Neuronal stem cell (in vitro differentiated cells): ENCODE results near the gene P2RY8.

ENCODE experiments used
- DNase-seq: peaks from one replicate; pipeline ENCODE4 v3.0.0-alpha.2; 2013; ENCODE audit warnings: low spot score
- H2AFZ ChIP-seq: one replicate; pipeline ENCODE4 v1.6.1; 2013; ENCODE audit warnings: mild to moderate bottlenecking, low read length, inconsistent platforms
- H2AK5ac ChIP-seq: 2 replicates; pipeline ENCODE4 v1.6.1; 2013; ENCODE audit warnings: low read depth, mild to moderate bottlenecking, inconsistent platforms, low read length, moderate library complexity, mixed read lengths
- H2BK120ac ChIP-seq: 2 replicates; pipeline ENCODE4 v1.6.1; 2013; ENCODE audit warnings: low read depth, mild to moderate bottlenecking, inconsistent platforms, low read length, moderate library complexity, mixed read lengths
- H2BK12ac ChIP-seq: one replicate; pipeline ENCODE4 v1.6.1; 2013; ENCODE audit warnings: low read length, inconsistent platforms
- H2BK15ac ChIP-seq: 2 replicates; pipeline ENCODE4 v1.6.1; 2013; ENCODE audit warnings: mild to moderate bottlenecking, low read length, inconsistent platforms, mixed read lengths
- H2BK5ac ChIP-seq: one replicate; pipeline ENCODE4 v1.6.1; 2013; ENCODE audit warnings: inconsistent platforms, mild to moderate bottlenecking, low read length, moderate library complexity
- H3K14ac ChIP-seq: one replicate; pipeline ENCODE4 v1.6.1; 2013; ENCODE audit warnings: low read length, inconsistent platforms
- H3K18ac ChIP-seq: 2 replicates; pipeline ENCODE4 v1.6.1; 2013; ENCODE audit warnings: low read length, inconsistent platforms
- H3K23ac ChIP-seq: 2 replicates; pipeline ENCODE4 v1.6.1; 2013; ENCODE audit warnings: low read depth, mild to moderate bottlenecking, mixed read lengths, low read length, inconsistent platforms; ENCODE audit not compliant: poor library complexity
- H3K27ac ChIP-seq: replicated peaks from 3 replicates; pipeline ENCODE4 v1.5.1; 2013; ENCODE audit warnings: low read length, inconsistent platforms
- H3K27me3 ChIP-seq, 3 experiments: 2 replicates each; pipeline ENCODE4 v1.6.1; 2013; ENCODE audit warnings: low read length in 3 of 3, mild to moderate bottlenecking in 2 of 3, inconsistent platforms in 1 of 3, low read depth in 1 of 3, mixed read lengths in 1 of 3, moderate library complexity in 1 of 3; ENCODE audit not compliant: control insufficient read depth in 3 of 3, insufficient read depth in 3 of 3
- H3K36me3 ChIP-seq, 2 donors: replicated peaks in 1 of 2; 2 replicates each; pipeline ENCODE4 v1.6.1; 2013; ENCODE audit warnings: low read length in 2 of 2; ENCODE audit not compliant: control insufficient read depth in 2 of 2, insufficient read depth in 2 of 2
- H3K4ac ChIP-seq: 2 replicates; pipeline ENCODE4 v1.6.1; 2013; ENCODE audit warnings: inconsistent platforms, mild to moderate bottlenecking, low read length, moderate library complexity
- H3K4me1 ChIP-seq, 2 donors: 1 replicate in 1 of 2; 2 replicates in 1 of 2; pipeline ENCODE4 v1.6.1; 2013; ENCODE audit warnings: low read length in 2 of 2, low read depth in 1 of 2; ENCODE audit not compliant: control insufficient read depth in 2 of 2, insufficient read depth in 1 of 2
- H3K4me2 ChIP-seq: one replicate; pipeline ENCODE4 v1.6.1; 2013; ENCODE audit warnings: mild to moderate bottlenecking, low read length, inconsistent platforms; ENCODE audit not compliant: insufficient read depth, poor library complexity, severe bottlenecking
- H3K4me3 ChIP-seq, 2 donors: 2 replicates each; pipeline ENCODE4 v1.5.1; 2013; ENCODE audit warnings: low read length in 2 of 2, mild to moderate bottlenecking in 2 of 2, inconsistent platforms in 1 of 2, moderate library complexity in 1 of 2
- H3K79me1 ChIP-seq: one replicate; pipeline ENCODE4 v1.6.1; 2013; ENCODE audit warnings: low read depth, mild to moderate bottlenecking, inconsistent platforms, low read length, moderate library complexity
- H3K9ac ChIP-seq: one replicate; pipeline ENCODE4 v1.6.1; 2013; ENCODE audit warnings: mild to moderate bottlenecking, low read depth, low read length, inconsistent platforms; ENCODE audit not compliant: poor library complexity
- H3K9me3 ChIP-seq, 2 donors: replicated peaks in 1 of 2; 2 replicates each; pipeline versions ENCODE3 to v1.6.1; 2013; ENCODE audit warnings: low read length in 2 of 2, mild to moderate bottlenecking in 2 of 2, inconsistent platforms in 1 of 2, low read depth in 1 of 2, mixed read lengths in 1 of 2, moderate library complexity in 1 of 2; ENCODE audit not compliant: control insufficient read depth in 2 of 2, insufficient read depth in 1 of 2
- H4K8ac ChIP-seq: one replicate; pipeline ENCODE4 v1.6.1; 2013; ENCODE audit warnings: low read depth, mild to moderate bottlenecking, inconsistent platforms, low read length, moderate library complexity
- H4K91ac ChIP-seq: one replicate; pipeline ENCODE4 v1.6.1; 2013; ENCODE audit warnings: low read length, low read depth, mild to moderate bottlenecking, inconsistent platforms; ENCODE audit not compliant: poor library complexity
- WGBS, 2 donors: extraction: QIAGEN DNeasy Blood & Tissue Kit; methylation state at CpG; one replicate each; pipeline ENCODE4 v1.1.7; 2013; ENCODE audit warnings: missing lambda C conversion rate in 2 of 2, mixed read lengths in 1 of 2; ENCODE audit not compliant: insufficient read length in 2 of 2, insufficient replicate concordance in 1 of 2; ENCODE audit errors: extremely low coverage in 2 of 2; 5-methylcytosine and 5-hydroxymethylcytosine counted together

Gene P2RY8

DNA sequence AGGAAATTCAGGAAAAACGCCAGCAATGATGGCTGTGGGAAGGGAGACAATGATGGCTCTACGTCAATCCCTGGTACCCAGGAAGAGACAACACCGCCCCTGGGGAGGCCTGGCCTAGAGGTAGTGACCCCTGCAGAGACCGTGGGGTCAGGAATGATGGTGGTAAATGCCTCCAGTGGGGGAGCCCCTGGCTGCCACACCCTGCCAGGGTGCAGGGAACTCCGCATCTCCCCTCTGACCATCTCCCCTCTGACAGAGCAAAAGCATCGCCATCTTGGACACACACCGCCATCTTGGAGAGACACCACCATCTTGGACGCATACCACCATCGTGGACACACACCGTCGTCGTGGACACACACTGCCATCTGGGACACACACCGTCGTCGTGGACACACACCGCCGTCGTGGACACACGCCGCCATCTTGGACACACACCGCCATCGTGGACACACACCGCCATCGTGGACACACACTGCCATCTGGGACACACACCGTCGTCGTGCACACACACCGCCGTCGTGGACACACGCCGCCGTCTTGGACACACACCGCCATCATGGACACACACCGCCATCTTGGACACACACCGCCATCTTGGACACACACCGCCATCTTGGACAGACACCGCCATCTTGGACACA lies 94.1 kb downstream of the P2RY8 start:
- Histone ChIP-seq H2BK5ac (no peak overlapping the region), H2AK5ac (no peak overlapping the region), H4K91ac (no peak overlapping the region), H3K4me2 (no peak overlapping the region), H2BK12ac (no peak overlapping the region), H3K23ac (peak overlapping the region; percentile 20), H3K27ac (no peak overlapping the region), H3K27me3 (no peaks in the 10 kb centered on the region), H3K9me3 (peaks cover 14 to 38% of the 10 kb centered on the region in 2 donors), H2BK15ac (no peak overlapping the region), H3K4me1 (no peaks in the 10 kb centered on the region), H2BK120ac (no peak overlapping the region), H3K9ac (peak overlapping the region; percentile 70), H3K18ac (no peak overlapping the region), H4K8ac (no peak overlapping the region), H3K4ac (no peak overlapping the region), H3K36me3 (peaks cover 27 to 35% of the 10 kb centered on the region in 2 donors), H3K14ac (peak overlapping the region; percentile 38), H3K79me1 (peaks cover 22% of the 10 kb centered on the region), H2AFZ (no peak overlapping the region), H3K4me3 (no peak overlapping the region)
- DNase-seq: no peak
- no CpG with 5 or more reads among the region's 38 CpGs for WGBS, 2 donors

- Histone ChIP-seq H2BK5ac (no peak overlapping the region), H2BK120ac (no peak overlapping the region), H2AFZ (no peak overlapping the region), H4K91ac (no peak overlapping the region), H3K23ac (no peak overlapping the region), H3K27me3 (no peaks in the 10 kb centered on the region), H3K4me2 (no peak overlapping the region), H3K9me3 (peaks cover 12 to 32% of the 10 kb centered on the region in 2 donors), H2BK15ac (no peak overlapping the region), H3K36me3 (peaks cover 22 to 41% of the 10 kb centered on the region in 2 donors), H4K8ac (no peak overlapping the region), H3K14ac (no peak overlapping the region), H3K18ac (no peak overlapping the region), H3K9ac (no peak overlapping the region), H3K27ac (no peak overlapping the region), H3K79me1 (peaks cover 19% of the 10 kb centered on the region), H3K4me1 (no peaks in the 10 kb centered on the region), H3K4me3 (no peak overlapping the region), H3K4ac (no peak overlapping the region), H2AK5ac (no peak overlapping the region), H2BK12ac (no peak overlapping the region)
- no CpG with 5 or more reads among the region's 18 CpGs for WGBS, 2 donors
- no peak for DNase-seq
These were observed 94.8 kb downstream of the P2RY8 start for GRCh38 chrX:1442016-1442665.

- H3K9ac ChIP-seq: no peak overlapping the region
- no peak overlapping the region for H2BK15ac ChIP-seq
- H3K18ac ChIP-seq: no peak overlapping the region
- H2BK5ac ChIP-seq: no peak overlapping the region
- H2BK120ac ChIP-seq: no peak overlapping the region
- H2AK5ac ChIP-seq: no peak overlapping the region
- H3K27me3 ChIP-seq: no peaks in the 10 kb centered on the region
- H4K8ac ChIP-seq: no peak overlapping the region
- H3K4ac ChIP-seq: no peak overlapping the region
- WGBS, 2 donors: no CpG with 5 or more reads among the region's 6 CpGs
- no peak overlapping the region for H3K27ac ChIP-seq
- H3K23ac ChIP-seq: no peak overlapping the region
- H3K4me1 ChIP-seq: no peaks in the 10 kb centered on the region
- no peak overlapping the region for H3K4me2 ChIP-seq
- H3K14ac ChIP-seq: no peak overlapping the region
- no peak overlapping the region for H3K4me3 ChIP-seq
- peaks cover 15 to 39% of the 10 kb centered on the region in 2 donors for H3K9me3 ChIP-seq
- H2BK12ac ChIP-seq: no peak overlapping the region
- peaks cover 31 to 54% of the 10 kb centered on the region in 2 donors for H3K36me3 ChIP-seq
- DNase-seq: no peak
- no peak overlapping the region for H2AFZ ChIP-seq
- H3K79me1 ChIP-seq: peaks cover 22% of the 10 kb centered on the region
- no peak overlapping the region for H4K91ac ChIP-seq
These were observed 96.5 kb downstream of the P2RY8 start for GRCh38 chrX:1440506-1440905.

- no CpG with 5 or more reads among the region's 20 CpGs for WGBS, 2 donors
- H3K4me3 ChIP-seq: peak overlapping the region in 1 of 2 donors; percentile 10
- H2BK5ac ChIP-seq: peak overlapping the region; percentile 71
- H3K27ac ChIP-seq: no peak overlapping the region
- no peak overlapping the region for H2AK5ac ChIP-seq
- no peak overlapping the region for H2BK15ac ChIP-seq
- H3K27me3 ChIP-seq: no peaks in the 10 kb centered on the region
- H3K9ac ChIP-seq: no peak overlapping the region
- H3K9me3 ChIP-seq: peaks cover 8 to 29% of the 10 kb centered on the region in 2 donors
- H3K4me2 ChIP-seq: no peak overlapping the region
- H4K8ac ChIP-seq: no peak overlapping the region
- H3K4me1 ChIP-seq: no peaks in the 10 kb centered on the region
- no peak overlapping the region for H4K91ac ChIP-seq
- no peak overlapping the region for H3K4ac ChIP-seq
- H2BK120ac ChIP-seq: no peak overlapping the region
- no peak overlapping the region for H3K18ac ChIP-seq
- H3K79me1 ChIP-seq: peaks cover 9% of the 10 kb centered on the region
- no peak overlapping the region for H3K23ac ChIP-seq
- H3K36me3 ChIP-seq: peaks cover 42 to 64% of the 10 kb centered on the region in 2 donors
- no peak for DNase-seq
- H2BK12ac ChIP-seq: no peak overlapping the region
- no peak overlapping the region for H2AFZ ChIP-seq
- H3K14ac ChIP-seq: no peak overlapping the region
These were observed 101.6 kb downstream of the P2RY8 start for GRCh38 chrX:1435241-1435895.
